Testis (tissue), 3 donors: ENCODE results near the gene RHBDD1. TPM values are rescaled to one million over a fixed set of nuclear protein-coding genes. Genes with fewer than 3 reads are reported as not detected.
A peak's percentile ranks its signal among the peaks of the same experiment; 100 is the strongest.

Experiments used
- DNase-seq: peaks from one replicate; pipeline ENCODE4 v3.0.0-alpha.2; 2019
- H3K27ac ChIP-seq, 2 donors: fragments of 200-600 bp; sonication (generic); one replicate each; pipeline ENCODE4 v1.5.1; 2019
- H3K27me3 ChIP-seq: fragments of 200-600 bp; sonication (generic); one replicate; pipeline ENCODE4 v1.5.1; 2019
- H3K36me3 ChIP-seq: fragments of 200-600 bp; sonication (generic); one replicate; pipeline ENCODE4 v1.5.1; 2017; ENCODE audit warnings: low read depth; ENCODE audit errors: missing control alignments
- H3K4me1 ChIP-seq: fragments of 200-600 bp; sonication (generic); one replicate; pipeline ENCODE4 v1.5.1; 2019
- H3K4me3 ChIP-seq, 2 donors: fragments of 200-600 bp; sonication (generic); one replicate each; pipeline ENCODE4 v1.5.1; 2017 to 2019
- H3K9me3 ChIP-seq: fragments of 200-600 bp; sonication (generic); one replicate; pipeline ENCODE4 v1.5.1; 2017
- CTCF ChIP-seq, 3 experiments: fragments of 450-650 bp in 2 of 3; fragments of 200-600 bp in 1 of 3; sonication (generic) in 1 of 3; IDR thresholded peaks; one replicate each; pipeline ENCODE4 v1.5.1; 2016 to 2019; ENCODE audit warnings: antibody characterized with exemption in 3 of 3, mild to moderate bottlenecking in 2 of 3, moderate library complexity in 1 of 3
- POLR2A ChIP-seq: fragments of 450-650 bp; IDR thresholded peaks from one replicate; pipeline ENCODE4 v1.6.1; 2017; ENCODE audit warnings: antibody characterized with exemption, mild to moderate bottlenecking, moderate library complexity
- WGBS, 2 donors: methylation state at CpG; one replicate each; pipeline ENCODE4 v1.1.5; 2018; 5-methylcytosine and 5-hydroxymethylcytosine counted together
- intact Hi-C: fragments of 100-400 bp; cut with DNase I; formaldehyde crosslinking; loops from one replicate; pipeline ENCODE4 v1.15.1; 2023; ENCODE audit warnings: low total_unique reads
- polyA plus RNA-seq: library from polyadenylated mRNA; stranded (reverse); fragments of 350-450 nt; fragmentation: Illumina TruSeq; extraction: RNeasy Lipid Tissue Mini Kit (QIAGEN cat#74804); gene quantifications from one replicate; pipeline ENCODE4 v1.2.3, GENCODE V29; 2014; ENCODE audit warnings: low read depth, low replicate concordance; ENCODE audit not compliant: insufficient read depth
- total RNA-seq, 2 donors: library from RNA; depleted of rRNA; stranded (reverse); fragments of >200 nt; gene quantifications; one replicate each; pipeline ENCODE4 v1.2.3, GENCODE V29; 2016

RHBDD1 gene
- total and polyA plus RNA-seq, 3 donors from 2014 or later: 38.0 to 49.8 (median 43.4) TPM

GRCh38 chr2:226790431-226790830, 45.4 kb upstream of the RHBDD1 start:
- Histone ChIP-seq H3K36me3 (no peaks in the 10 kb centered on the region), H3K4me1 (no peaks in the 10 kb centered on the region), H3K9me3 (no peaks in the 10 kb centered on the region), H3K27me3 (no peaks in the 10 kb centered on the region), H3K4me3 (no peak overlapping the region), H3K27ac (peak overlapping the region in 1 of 2 donors; percentile 93)
- TF ChIP-seq CTCF (IDR thresholded peaks at IDR 0.05) (no peak), POLR2A (no peak)
- no peak for DNase-seq
- intact Hi-C loops: loop anchor here (10.0 kb wide), 1 partner anchor 66 kb away; no protein-coding TSS in a partner anchor
- WGBS, 2 donors: 66 to 76% methylated on average over 2 of the region's 2 CpGs

- H3K4me1 ChIP-seq: no peaks in the 10 kb centered on the region
- 0 to 2% methylated on average over 22 to 24 of the region's 24 CpGs for WGBS, 2 donors
- H3K9me3 ChIP-seq: no peaks in the 10 kb centered on the region
- H3K27ac ChIP-seq: peak overlapping the region; percentile 87 to 93
- intact Hi-C loops: loop anchor here (10.0 kb wide), 1 partner anchor 66 kb away; no protein-coding TSS in a partner anchor
- no peaks in the 10 kb centered on the region for H3K27me3 ChIP-seq
- no peak for TF ChIP-seq CTCF (IDR thresholded peaks at IDR 0.05)
- no peak for TF ChIP-seq POLR2A
- H3K36me3 ChIP-seq: no peaks in the 10 kb centered on the region
- peak overlapping the region; percentile 67 to 79 for H3K4me3 ChIP-seq
- peak; percentile 78 for DNase-seq
Measured at GRCh38 chr2:226791056-226791486, 44.8 kb upstream of the RHBDD1 start.

- no peaks in the 10 kb centered on the region for H3K36me3 ChIP-seq
- no peaks in the 10 kb centered on the region for H3K27me3 ChIP-seq
- peak; percentile 93 for DNase-seq
- no peaks in the 10 kb centered on the region for H3K4me1 ChIP-seq
- H3K27ac ChIP-seq: peak overlapping the region; percentile 87 to 93
- H3K4me3 ChIP-seq: peak overlapping the region; percentile 67 to 79
- 0% methylated on average over 18 to 46 of the region's 56 CpGs for WGBS, 2 donors
- H3K9me3 ChIP-seq: no peaks in the 10 kb centered on the region
- no peak for TF ChIP-seq POLR2A
- TF ChIP-seq CTCF (IDR thresholded peaks at IDR 0.05): peak; percentile 42 to 77 (median 56)
- intact Hi-C loops: loop anchor here (10.0 kb wide), 1 partner anchor 67 kb away; no protein-coding TSS in a partner anchor
Measured at GRCh38 chr2:226791487-226792081, 44.3 kb upstream of the RHBDD1 start.

- no peaks in the 10 kb centered on the region for H3K27me3 ChIP-seq
- WGBS, 2 donors: 29 to 31% methylated on average over 7 of the region's 7 CpGs
Measured at GRCh38 chr2:226792155-226792881, 43.5 kb upstream of the RHBDD1 start.

More at GRCh38 chr2:226792155-226792881, 43.5 kb upstream of the RHBDD1 start:
- no peak for TF ChIP-seq CTCF (IDR thresholded peaks at IDR 0.05)
- TF ChIP-seq POLR2A: no peak
- DNase-seq: no peak
- Histone ChIP-seq H3K9me3 (no peaks in the 10 kb centered on the region), H3K36me3 (no peaks in the 10 kb centered on the region), H3K4me1 (no peaks in the 10 kb centered on the region), H3K27ac (peak overlapping the region; percentile 87 to 93), H3K4me3 (peak overlapping the region; percentile 67 to 79)
- intact Hi-C loops: loop anchor here (10.0 kb wide), 1 partner anchor 68 kb away; no protein-coding TSS in a partner anchor
